DOHH2 (cell line): Measurements from ENCODE around the gene MTFMT.

Experiments used
- H3F3A ChIP-seq: fragments of 200-600 bp; sonication (generic), shearing (Covaris generic); 2 replicates; pipeline ENCODE4 v1.6.0; 2016; ENCODE audit warnings: antibody characterized with exemption, mild to moderate bottlenecking; ENCODE audit not compliant: control insufficient read depth, insufficient read depth
- H3K27ac ChIP-seq: fragments of 200-600 bp; sonication (generic); 2 replicates; pipeline ENCODE4 v1.5.1; 2014; ENCODE audit warnings: low read depth, mild to moderate bottlenecking, low read length, moderate library complexity
- H3K27me3 ChIP-seq: fragments of 200-600 bp; sonication (generic); 2 replicates; pipeline ENCODE4 v1.6.1; 2014; ENCODE audit warnings: mild to moderate bottlenecking, low read length, mixed read lengths; ENCODE audit not compliant: control insufficient read depth
- H3K36me3 ChIP-seq: fragments of 200-600 bp; sonication (generic); 2 replicates; pipeline ENCODE4 v1.6.1; 2014; ENCODE audit warnings: mild to moderate bottlenecking, low read length, moderate library complexity, mixed read lengths; ENCODE audit not compliant: control insufficient read depth
- H3K4me1 ChIP-seq: fragments of 200-600 bp; sonication (generic); 2 replicates; pipeline ENCODE4 v1.6.1; 2014; ENCODE audit warnings: mild to moderate bottlenecking, low read length, mixed read lengths; ENCODE audit not compliant: control insufficient read depth
- H3K4me2 ChIP-seq: fragments of 200-600 bp; sonication (generic); 2 replicates; pipeline ENCODE4 v1.6.0; 2014; ENCODE audit warnings: mild to moderate bottlenecking, low read length, moderate library complexity
- H3K4me3 ChIP-seq: fragments of 200-600 bp; sonication (generic); 2 replicates; pipeline ENCODE4 v1.5.1; 2014; ENCODE audit warnings: mild to moderate bottlenecking, low read length, mixed read lengths
- H3K79me2 ChIP-seq: fragments of 200-600 bp; sonication (generic); 2 replicates; pipeline ENCODE4 v1.6.1; 2014; ENCODE audit warnings: mild to moderate bottlenecking, low read length, mixed read lengths; ENCODE audit not compliant: control insufficient read depth
- H3K9me2 ChIP-seq: fragments of 200-600 bp; sonication (generic); replicated peaks from 2 replicates; pipeline ENCODE4 v1.6.1; 2014; ENCODE audit warnings: mild to moderate bottlenecking, low read length, mixed read lengths; ENCODE audit not compliant: control insufficient read depth
- H3K9me3 ChIP-seq: fragments of 200-600 bp; sonication (generic); 2 replicates; pipeline ENCODE4 v1.6.1; 2014; ENCODE audit warnings: antibody characterized with exemption, low read length, mixed read lengths; ENCODE audit not compliant: control insufficient read depth, insufficient read depth
- H4K20me1 ChIP-seq: fragments of 200-600 bp; sonication (generic); 2 replicates; pipeline ENCODE4 v1.6.0; 2014; ENCODE audit warnings: low read depth, mild to moderate bottlenecking, antibody characterized with exemption, low read length, moderate library complexity; ENCODE audit not compliant: control insufficient read depth, insufficient read depth
- EZH2phosphoT487 ChIP-seq: fragments of 200-600 bp; sonication (generic); IDR thresholded peaks from 2 replicates; pipeline ENCODE4 v1.6.1; 2017; ENCODE audit warnings: borderline replicate concordance, mild to moderate bottlenecking, antibody characterized with exemption, low read length, moderate library complexity, mixed read lengths
- TF ChIP-seq, protein P1 (sequence below): fragments of 200-600 bp; sonication (generic); IDR thresholded peaks from one replicate; pipeline ENCODE4 v1.5.1; 2014; ENCODE audit warnings: antibody characterized with exemption, mild to moderate bottlenecking, low read depth, low read length; ENCODE audit not compliant: poor library complexity, severe bottlenecking

Gene MTFMT

GRCh38 chr15:65008983-65009382 is 20.5 kb downstream of the MTFMT start:
- no peaks in the 10 kb centered on the region for H3K79me2 ChIP-seq
- H3K4me1 ChIP-seq = no peaks in the 10 kb centered on the region
- H3K27ac ChIP-seq = no peak overlapping the region
- no peaks in the 10 kb centered on the region for H3K9me2 ChIP-seq
- no peaks in the 10 kb centered on the region for H4K20me1 ChIP-seq
- H3K27me3 ChIP-seq = no peaks in the 10 kb centered on the region
- H3K4me3 ChIP-seq = no peak overlapping the region
- peaks cover 8% of the 10 kb centered on the region; the same call in 1 of the 2 replicates for H3K9me3 ChIP-seq
- H3K36me3 ChIP-seq = peaks cover 24% of the 10 kb centered on the region
- H3K4me2 ChIP-seq = no peak overlapping the region
- H3F3A ChIP-seq = no peaks in the 10 kb centered on the region
- TF ChIP-seq, protein P1, sequence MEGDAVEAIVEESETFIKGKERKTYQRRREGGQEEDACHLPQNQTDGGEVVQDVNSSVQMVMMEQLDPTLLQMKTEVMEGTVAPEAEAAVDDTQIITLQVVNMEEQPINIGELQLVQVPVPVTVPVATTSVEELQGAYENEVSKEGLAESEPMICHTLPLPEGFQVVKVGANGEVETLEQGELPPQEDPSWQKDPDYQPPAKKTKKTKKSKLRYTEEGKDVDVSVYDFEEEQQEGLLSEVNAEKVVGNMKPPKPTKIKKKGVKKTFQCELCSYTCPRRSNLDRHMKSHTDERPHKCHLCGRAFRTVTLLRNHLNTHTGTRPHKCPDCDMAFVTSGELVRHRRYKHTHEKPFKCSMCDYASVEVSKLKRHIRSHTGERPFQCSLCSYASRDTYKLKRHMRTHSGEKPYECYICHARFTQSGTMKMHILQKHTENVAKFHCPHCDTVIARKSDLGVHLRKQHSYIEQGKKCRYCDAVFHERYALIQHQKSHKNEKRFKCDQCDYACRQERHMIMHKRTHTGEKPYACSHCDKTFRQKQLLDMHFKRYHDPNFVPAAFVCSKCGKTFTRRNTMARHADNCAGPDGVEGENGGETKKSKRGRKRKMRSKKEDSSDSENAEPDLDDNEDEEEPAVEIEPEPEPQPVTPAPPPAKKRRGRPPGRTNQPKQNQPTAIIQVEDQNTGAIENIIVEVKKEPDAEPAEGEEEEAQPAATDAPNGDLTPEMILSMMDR = peak; percentile 20
- TF ChIP-seq EZH2phosphoT487 = no peak

GRCh38 chr15:65006876-65007275 is 22.6 kb downstream of the MTFMT start:
- Histone ChIP-seq H3K4me2 (no peak overlapping the region), H3K4me1 (no peaks in the 10 kb centered on the region), H3K27ac (no peak overlapping the region), H3K4me3 (no peak overlapping the region), H3K36me3 (peaks cover 7% of the 10 kb centered on the region), H3K27me3 (no peaks in the 10 kb centered on the region), H3K79me2 (no peaks in the 10 kb centered on the region), H3F3A (no peaks in the 10 kb centered on the region), H3K9me3 (no peaks in the 10 kb centered on the region), H3K9me2 (no peaks in the 10 kb centered on the region), H4K20me1 (no peaks in the 10 kb centered on the region)
- TF ChIP-seq, protein P1 = no peak
- TF ChIP-seq EZH2phosphoT487 = no peak

GRCh38 chr15:65004993-65005392 is 24.4 kb downstream of the MTFMT start:
- Histone ChIP-seq H3K27me3 (no peaks in the 10 kb centered on the region), H3K4me3 (no peak overlapping the region), H3K36me3 (peaks cover 5% of the 10 kb centered on the region), H3K4me1 (no peaks in the 10 kb centered on the region), H3K79me2 (no peaks in the 10 kb centered on the region), H3K9me2 (no peaks in the 10 kb centered on the region), H3F3A (no peaks in the 10 kb centered on the region), H3K27ac (no peak overlapping the region), H3K9me3 (no peaks in the 10 kb centered on the region), H3K4me2 (no peak overlapping the region), H4K20me1 (no peaks in the 10 kb centered on the region)
- TF ChIP-seq, protein P1 = no peak
- no peak for TF ChIP-seq EZH2phosphoT487

GRCh38 chr15:64997745-64998375 is 31.6 kb downstream of the MTFMT start:
- Histone ChIP-seq H3K4me2 (no peak overlapping the region), H3K36me3 (no peaks in the 10 kb centered on the region; the same call in 1 of the 2 replicates), H3K4me1 (no peaks in the 10 kb centered on the region; the same call in 1 of the 2 replicates), H3F3A (0 out of 2 replicates have a peak, but pooled peaks cover 2% of the 10 kb centered on the region), H4K20me1 (no peaks in the 10 kb centered on the region), H3K9me3 (no peaks in the 10 kb centered on the region), H3K27me3 (no peaks in the 10 kb centered on the region), H3K4me3 (no peak overlapping the region), H3K79me2 (no peaks in the 10 kb centered on the region), H3K9me2 (no peaks in the 10 kb centered on the region), H3K27ac (no peak overlapping the region)
- TF ChIP-seq, protein P1 = no peak
- TF ChIP-seq EZH2phosphoT487 = no peak
